Liver (tissue), 9 donors: ENCODE results near the gene NDRG4. TPM values are rescaled to one million over a fixed set of nuclear protein-coding genes. Genes with fewer than 3 reads are reported as not detected.

Experiments
- DNase-seq: peaks from one replicate; pipeline ENCODE4 v3.0.0-alpha.2; 2017; ENCODE audit warnings: low spot score
- H3K27ac ChIP-seq, 2 donors: one replicate each; pipeline ENCODE4 v1.7.0; 2013; ENCODE audit warnings: inconsistent platforms in 2 of 2, low read length in 2 of 2, control low read depth in 1 of 2, low read depth in 1 of 2, mild to moderate bottlenecking in 1 of 2
- H3K27me3 ChIP-seq, 4 donors: one replicate each; pipeline versions ENCODE4 v1.6.1 to v1.7.0; 2013; ENCODE audit warnings: low read length in 3 of 4, inconsistent platforms in 1 of 4, mild to moderate bottlenecking in 1 of 4, moderate library complexity in 1 of 4; ENCODE audit not compliant: control insufficient read depth in 4 of 4, insufficient read depth in 4 of 4
- H3K36me3 ChIP-seq, 4 donors: one replicate each; pipeline versions ENCODE4 v1.6.1 to v1.7.0; 2013; ENCODE audit warnings: low read length in 3 of 4, mild to moderate bottlenecking in 3 of 4, low read depth in 1 of 4, moderate library complexity in 1 of 4; ENCODE audit not compliant: control insufficient read depth in 4 of 4, insufficient read depth in 3 of 4
- H3K4me1 ChIP-seq, 4 donors: one replicate each; pipeline versions ENCODE4 v1.6.1 to v1.7.0; 2013; ENCODE audit warnings: low read length in 3 of 4, mild to moderate bottlenecking in 3 of 4, moderate library complexity in 1 of 4; ENCODE audit not compliant: control insufficient read depth in 4 of 4, insufficient read depth in 4 of 4
- H3K4me3 ChIP-seq, 3 donors: one replicate each; pipeline versions ENCODE4 v1.6.1 to v1.7.0; 2013; ENCODE audit warnings: low read length in 3 of 3, control low read depth in 1 of 3, low read depth in 1 of 3, mild to moderate bottlenecking in 1 of 3
- H3K9ac ChIP-seq, 2 donors: one replicate each; pipeline ENCODE4 v1.7.0; 2013; ENCODE audit warnings: low read length in 2 of 2, mild to moderate bottlenecking in 2 of 2, moderate library complexity in 2 of 2, control low read depth in 1 of 2, low read depth in 1 of 2
- H3K9me3 ChIP-seq, 4 donors: one replicate each; pipeline versions ENCODE4 v1.6.1 to v1.7.0; 2013; ENCODE audit warnings: low read length in 3 of 4; ENCODE audit not compliant: control insufficient read depth in 4 of 4
- ATF3 ChIP-seq: IDR thresholded peaks from 2 replicates; pipeline ENCODE4 v1.6.1; 2016; ENCODE audit warnings: antibody characterized with exemption
- FOXA2 ChIP-seq: IDR thresholded peaks from 2 replicates; pipeline ENCODE4 v1.6.1; 2016; ENCODE audit warnings: antibody characterized with exemption
- HNF4A ChIP-seq, 2 donors: conservative IDR thresholded peaks; 2 replicates each; pipeline ENCODE4 v1.6.1; 2016; ENCODE audit warnings: antibody characterized with exemption in 2 of 2, mild to moderate bottlenecking in 2 of 2
- HNF4G ChIP-seq: IDR thresholded peaks from 2 replicates; pipeline ENCODE4 v1.6.1; 2016; ENCODE audit warnings: antibody characterized with exemption
- JUND ChIP-seq, 2 donors: IDR thresholded peaks; 2 replicates each; pipeline ENCODE4 v1.6.1; 2016; ENCODE audit warnings: antibody characterized with exemption in 2 of 2
- MAX ChIP-seq: IDR thresholded peaks from 2 replicates; pipeline ENCODE4 v1.6.1; 2016; ENCODE audit warnings: antibody characterized with exemption
- NR2F2 ChIP-seq: IDR thresholded peaks from 2 replicates; pipeline ENCODE4 v1.6.1; 2016; ENCODE audit warnings: antibody characterized with exemption
- RAD21 ChIP-seq, 2 donors: IDR thresholded peaks; 2 replicates each; pipeline ENCODE4 v1.6.1; 2016; ENCODE audit warnings: antibody characterized with exemption in 2 of 2, mild to moderate bottlenecking in 2 of 2
- REST ChIP-seq: IDR thresholded peaks from 2 replicates; pipeline ENCODE4 v1.6.1; 2016; ENCODE audit warnings: antibody characterized with exemption, mild to moderate bottlenecking
- RXRA ChIP-seq, 2 donors: IDR thresholded peaks; 2 replicates each; pipeline ENCODE4 v1.6.1; 2017 to 2018; ENCODE audit warnings: antibody characterized with exemption in 2 of 2, mild to moderate bottlenecking in 1 of 2
- TAF1 ChIP-seq: conservative IDR thresholded peaks from 2 replicates; pipeline ENCODE4 v1.6.1; 2016; ENCODE audit warnings: antibody characterized with exemption, mild to moderate bottlenecking
- YY1 ChIP-seq: IDR thresholded peaks from 2 replicates; pipeline ENCODE4 v1.6.1; 2016; ENCODE audit warnings: antibody characterized with exemption, mild to moderate bottlenecking
- ZBTB33 ChIP-seq: IDR thresholded peaks from 2 replicates; pipeline ENCODE4 v1.6.1; 2016; ENCODE audit warnings: antibody characterized with exemption
- WGBS: extraction: QIAGEN DNeasy Blood & Tissue Kit; methylation state at CpG from one replicate; pipeline ENCODE4 v1.1.7; 2013; 5-methylcytosine and 5-hydroxymethylcytosine counted together
- polyA plus RNA-seq, 2 donors: library from polyadenylated mRNA; stranded (reverse) in 1 of 2; unstranded in 1 of 2; fragments of 200-250 nt in 1 of 2; fragments of >200 nt in 1 of 2; fragmentation: Nextera tagmentation in 1 of 2; extraction: Ambion mirVana in 1 of 2; gene quantifications; one replicate each; pipeline versions ENCODE4 v1.2.1 to v1.2.3, GENCODE V29; 2013 to 2015
- total RNA-seq, 2 donors: library from RNA; depleted of rRNA; stranded (reverse); fragments of >200 nt; gene quantifications; one replicate each; pipeline ENCODE4 v1.2.3, GENCODE V29; 2014
- donor health status: healthy.
- donor health status: healthy.
- donor health status: healthy.
- donor health status: healthy.
- donor health status: healthy.

Gene NDRG4
- total and polyA plus RNA-seq, 4 donors = 0.40 to 1.1 (median 0.86) TPM

- Histone ChIP-seq H3K9me3 (no peaks in the 10 kb centered on the region), H3K4me3 (no peak overlapping the region), H3K27ac (no peak overlapping the region), H3K36me3 (peaks cover 8 to 54% (median 46%) of the 10 kb centered on the region in 4 donors), H3K27me3 (no peaks in the 10 kb centered on the region), H3K4me1 (peaks cover 1 to 21% (median 14%) of the 10 kb centered on the region in 4 donors), H3K9ac (no peak overlapping the region)
- no peak for TF ChIP-seq NR2F2
- TF ChIP-seq HNF4G = no peak
- TF ChIP-seq REST = no peak
- no peak for TF ChIP-seq YY1
- no peak for DNase-seq
- 82% methylated on average over 8 of the region's 8 CpGs for WGBS
Observed at GRCh38 chr16:58518083-58518979, 18.4 kb downstream of the NDRG4 start.

GRCh38 chr16:58518980-58519368 is 19.0 kb downstream of the NDRG4 start:
- no peak overlapping the region for H3K9ac ChIP-seq
- no peak overlapping the region for H3K27ac ChIP-seq
- DNase-seq = no peak
- no peaks in the 10 kb centered on the region for H3K27me3 ChIP-seq
- peaks cover 9 to 60% (median 52%) of the 10 kb centered on the region in 4 donors for H3K36me3 ChIP-seq
- TF ChIP-seq ZBTB33 = no peak
- TF ChIP-seq RXRA (IDR thresholded peaks at IDR 0.05) = no peak
- TF ChIP-seq HNF4A (conservative IDR thresholded peaks at IDR 0.05) = no peak
- no peak overlapping the region for H3K4me3 ChIP-seq
- H3K4me1 ChIP-seq = peaks cover 1 to 21% (median 14%) of the 10 kb centered on the region in 4 donors
- WGBS = 90% methylated on average over 1 of the region's 1 CpG
- H3K9me3 ChIP-seq = no peaks in the 10 kb centered on the region

- Histone ChIP-seq H3K27ac (no peak overlapping the region), H3K4me3 (no peak overlapping the region), H3K36me3 (peaks cover 12 to 67% (median 59%) of the 10 kb centered on the region in 4 donors), H3K27me3 (no peaks in the 10 kb centered on the region), H3K4me1 (peaks cover 1 to 16% (median 11%) of the 10 kb centered on the region in 4 donors), H3K9me3 (no peaks in the 10 kb centered on the region), H3K9ac (no peak overlapping the region)
- no peak for TF ChIP-seq MAX
- TF ChIP-seq NR2F2 = no peak
- TF ChIP-seq HNF4A (conservative IDR thresholded peaks at IDR 0.05) = no peak
- no peak for TF ChIP-seq ATF3
- no peak for TF ChIP-seq JUND (IDR thresholded peaks at IDR 0.05)
- TF ChIP-seq RAD21 (IDR thresholded peaks at IDR 0.05) = no peak
- no peak for TF ChIP-seq TAF1
- no peak for TF ChIP-seq FOXA2
- DNase-seq = no peak
Observed at GRCh38 chr16:58519707-58520106, 19.8 kb downstream of the NDRG4 start.
